Posterior cingulate gyrus (tissue), 11 donors: ENCODE data around the gene MERTK.
A peak's percentile ranks its signal among the peaks of the same experiment; 100 is the strongest.

Experiments used
- DNase-seq, 10 donors: peaks; one replicate each; pipeline versions ENCODE4 v3.0.0 to v3.0.0-alpha.2; 2020 to 2021; ENCODE audit warnings: mixed read lengths in 3 of 10
- intact Hi-C: fragments of 100-400 bp; cut with DNase I; formaldehyde crosslinking; loops from one replicate; pipeline ENCODE4 v1.15.1; 2023

MERTK gene

GRCh38 chr2:112004253-112004645, 105.8 kb downstream of the MERTK start:
- intact Hi-C loops = no loop called here
- peak in 6 of 10 donors; percentile 7 to 70 (median 25) for DNase-seq

- no peak for DNase-seq
- intact Hi-C loops = no loop called here
Measured at GRCh38 chr2:112005406-112006075, 107.1 kb downstream of the MERTK start.

- no peak for DNase-seq
- intact Hi-C loops = no loop called here
Measured at GRCh38 chr2:112006076-112006410, 107.6 kb downstream of the MERTK start.

- intact Hi-C loops = no loop called here
- no peak for DNase-seq
Measured at GRCh38 chr2:112007493-112007892, 109.1 kb downstream of the MERTK start.

- no peak for DNase-seq
- intact Hi-C loops = no loop called here
Measured at GRCh38 chr2:112008910-112009485, 110.6 kb downstream of the MERTK start.

GRCh38 chr2:112010751-112011150, 112.3 kb downstream of the MERTK start:
- intact Hi-C loops = no loop called here
- DNase-seq = no peak

- no peak for DNase-seq
- intact Hi-C loops = no loop called here
Measured at GRCh38 chr2:112012556-112012955, 114.1 kb downstream of the MERTK start.

- intact Hi-C loops = no loop called here
- DNase-seq = no peak
Measured at GRCh38 chr2:112018846-112019245, 120.4 kb downstream of the MERTK start.

GRCh38 chr2:112019569-112019982, 121.2 kb downstream of the MERTK start:
- DNase-seq = no peak
- intact Hi-C loops = no loop called here

- DNase-seq = no peak
- intact Hi-C loops = no loop called here
Measured at GRCh38 chr2:112020561-112020960, 122.2 kb downstream of the MERTK start.

- DNase-seq = no peak
- intact Hi-C loops = no loop called here
Measured at GRCh38 chr2:112021290-112021689, 122.9 kb downstream of the MERTK start.

- intact Hi-C loops = no loop called here
- no peak for DNase-seq
Measured at GRCh38 chr2:112021781-112022231, 123.4 kb downstream of the MERTK start.

GRCh38 chr2:112023707-112024106, 125.3 kb downstream of the MERTK start:
- DNase-seq = no peak
- intact Hi-C loops = loop anchor here (2.0 kb wide), 1 partner anchor 23 kb away; no protein-coding TSS in a partner anchor

GRCh38 chr2:112024231-112024630, 125.8 kb downstream of the MERTK start:
- no peak for DNase-seq
- intact Hi-C loops = loop anchor here (2.0 kb wide), 1 partner anchor 23 kb away; no protein-coding TSS in a partner anchor

- intact Hi-C loops = loop anchor here (2.0 kb wide), 1 partner anchor 24 kb away; no protein-coding TSS in a partner anchor
- DNase-seq = no peak
Measured at GRCh38 chr2:112024896-112025491, 126.6 kb downstream of the MERTK start.

GRCh38 chr2:112026509-112026908, 128.1 kb downstream of the MERTK start:
- intact Hi-C loops = no loop called here
- DNase-seq = no peak

- no peak for DNase-seq
- intact Hi-C loops = no loop called here
Measured at GRCh38 chr2:112027767-112028166, 129.4 kb downstream of the MERTK start.

GRCh38 chr2:112029164-112029563, 130.8 kb downstream of the MERTK start:
- DNase-seq = no peak
- intact Hi-C loops = no loop called here

- intact Hi-C loops = no loop called here
- no peak for DNase-seq
Measured at GRCh38 chr2:112031473-112032223, 133.2 kb downstream of the MERTK start.

- intact Hi-C loops = no loop called here
- no peak for DNase-seq
Measured at GRCh38 chr2:112032224-112032586, 133.8 kb downstream of the MERTK start.
